ENCODE results near the gene PFDN1. TPM values are rescaled to one million over a fixed set of nuclear protein-coding genes. Genes with fewer than 3 reads are reported as not detected.

PFDN1 gene
- total RNA-seq, 1 donor from 2014 or later: 135 TPM

GRCh38 chr5:140214831-140215230 lies 88.1 kb downstream of the PFDN1 start:
- intact Hi-C loops (cut with DNase I): no loop called here
- no peak overlapping the region for H3K27ac ChIP-seq
- no peaks in the 10 kb centered on the region for H3K36me3 ChIP-seq

DNA sequence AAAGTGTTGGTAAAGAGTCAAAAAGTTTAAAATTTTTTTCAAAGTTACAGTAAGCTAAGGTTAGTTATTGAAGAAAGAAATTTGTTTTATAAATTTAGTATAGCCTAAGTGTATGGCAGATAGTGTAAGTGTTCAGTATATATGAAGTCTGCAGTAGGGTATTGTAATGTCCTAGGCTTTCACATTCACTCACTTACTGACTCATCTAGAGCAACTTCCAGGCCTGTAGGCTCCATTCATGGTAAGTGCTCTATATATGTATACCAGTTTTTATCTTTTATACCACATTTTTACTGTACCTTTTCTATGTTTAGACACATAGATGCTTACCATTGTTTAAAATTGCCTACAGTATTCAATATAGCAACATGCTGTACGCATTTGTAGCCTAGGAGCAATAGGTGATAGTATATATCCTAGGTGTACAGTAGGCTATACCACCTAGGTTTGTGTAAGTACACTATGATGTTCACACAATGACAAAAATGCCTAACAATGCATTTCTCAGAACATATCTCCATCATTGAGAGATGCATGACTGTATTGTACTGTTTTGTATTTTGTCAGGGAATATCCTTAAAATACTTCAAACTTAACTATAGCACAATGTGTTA lies 89.4 kb downstream of the PFDN1 start:
- DNase-seq (ENCODE audit: low spot score in 2 of 2): no peak
- no peak overlapping the region for H3K4me3 ChIP-seq
- no peaks in the 10 kb centered on the region for H3K4me1 ChIP-seq
- no peak overlapping the region for H3K27ac ChIP-seq
- no peaks in the 10 kb centered on the region for H3K27me3 ChIP-seq
- intact Hi-C loops (cut with DNase I): no loop called here
- TF ChIP-seq CTCF (IDR thresholded peaks at IDR 0.05): no peak
- H3K36me3 ChIP-seq: no peaks in the 10 kb centered on the region
- H3K9me3 ChIP-seq: no peaks in the 10 kb centered on the region

More at GRCh38 chr5:140214831-140215230, 88.1 kb downstream of the PFDN1 start:
- Histone ChIP-seq H3K27me3 (no peaks in the 10 kb centered on the region), H3K4me3 (no peak overlapping the region), H3K9me3 (no peaks in the 10 kb centered on the region), H3K4me1 (no peaks in the 10 kb centered on the region)
- TF ChIP-seq CTCF (IDR thresholded peaks at IDR 0.05): no peak
- no peak for DNase-seq (ENCODE audit: low spot score in 2 of 2)

DNA sequence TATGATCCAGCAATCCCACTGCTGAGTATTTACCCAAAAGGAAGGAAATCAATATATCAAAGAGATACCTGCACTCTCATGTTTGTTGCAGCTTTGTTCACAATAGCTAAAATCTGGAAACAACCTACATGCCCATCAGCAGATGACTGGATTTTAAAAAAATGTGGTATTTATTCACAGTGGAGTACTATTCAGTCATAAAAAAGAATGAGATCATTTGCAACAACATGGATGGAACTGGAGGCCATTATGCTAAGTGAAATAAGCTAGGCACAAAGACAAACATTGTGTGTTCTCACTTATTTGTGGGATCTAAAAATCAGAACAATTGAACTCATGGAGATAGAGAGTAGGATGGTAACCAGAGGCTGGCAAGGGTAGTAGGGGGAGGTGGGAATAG lies 94.8 kb downstream of the PFDN1 start:
- H3K27ac ChIP-seq: no peak overlapping the region
- no peaks in the 10 kb centered on the region for H3K4me1 ChIP-seq
- no peak for TF ChIP-seq CTCF (IDR thresholded peaks at IDR 0.05)
- no peaks in the 10 kb centered on the region for H3K36me3 ChIP-seq
- no peaks in the 10 kb centered on the region for H3K27me3 ChIP-seq
- no peak overlapping the region for H3K4me3 ChIP-seq
- H3K9me3 ChIP-seq: no peaks in the 10 kb centered on the region
- DNase-seq (ENCODE audit: low spot score in 2 of 2): no peak
- intact Hi-C loops (cut with DNase I): no loop called here

- Histone ChIP-seq H3K9me3 (no peaks in the 10 kb centered on the region), H3K27ac (no peak overlapping the region), H3K4me3 (no peak overlapping the region), H3K27me3 (no peaks in the 10 kb centered on the region), H3K36me3 (no peaks in the 10 kb centered on the region), H3K4me1 (no peaks in the 10 kb centered on the region)
- no peak for TF ChIP-seq CTCF (IDR thresholded peaks at IDR 0.05)
- intact Hi-C loops (cut with DNase I): no loop called here
- no peak for DNase-seq (ENCODE audit: low spot score in 2 of 2)
Observed at GRCh38 chr5:140207250-140207964, 95.5 kb downstream of the PFDN1 start.

- Histone ChIP-seq H3K9me3 (no peaks in the 10 kb centered on the region), H3K36me3 (no peaks in the 10 kb centered on the region), H3K4me1 (no peaks in the 10 kb centered on the region), H3K27me3 (no peaks in the 10 kb centered on the region), H3K4me3 (no peak overlapping the region), H3K27ac (no peak overlapping the region)
- intact Hi-C loops (cut with DNase I): no loop called here
- no peak for TF ChIP-seq CTCF (IDR thresholded peaks at IDR 0.05)
- no peak for DNase-seq (ENCODE audit: low spot score in 2 of 2)
Observed at GRCh38 chr5:140205952-140206351, 96.9 kb downstream of the PFDN1 start.
